Stimulated activated CD4-positive, alpha-beta T cell treated with anti-CD3 and anti-CD28 coated beads, Interleukin-4, amount 100 ng/mL, for 4 hours (primary cell): Measurements from ENCODE around the gene PFN2.
"Not testable (repeated sequence)": the region's sequence is repeated elsewhere in the genome, so short reads cannot be mapped to it uniquely, and the experiment has no call there.

Source experiments
- DNase-seq, 2 experiments: peaks; one replicate each; pipeline ENCODE4 v3.0.0-alpha.2; 2020

Gene PFN2

GRCh38 chr3:149967086-149967685, 3.5 kb downstream of the PFN2 start:
- DNase-seq, result no peak

DNA sequence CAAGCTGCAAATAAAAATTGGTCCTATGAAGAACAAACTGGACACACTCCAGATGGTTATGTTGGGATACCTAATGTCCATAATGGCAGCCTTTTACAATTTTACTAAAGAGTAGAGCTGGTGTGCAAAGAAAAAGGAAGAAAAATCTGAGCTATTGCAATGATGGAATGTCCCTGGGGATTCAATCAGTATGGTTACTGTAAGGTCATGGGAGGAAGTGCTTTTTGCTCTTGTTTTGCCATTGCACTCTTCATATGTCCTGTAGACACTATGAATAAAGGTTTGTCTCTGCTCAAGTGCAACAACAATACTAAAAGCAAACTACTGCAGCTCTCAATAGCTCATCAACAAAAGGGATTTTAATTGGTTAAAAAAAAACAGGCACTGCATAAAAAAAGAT, 5.4 kb downstream of the PFN2 start:
- no peak for DNase-seq

GRCh38 chr3:149964291-149964690, 6.4 kb downstream of the PFN2 start:
- no peak for DNase-seq

- no peak for DNase-seq
These were observed 7.2 kb downstream of the PFN2 start for GRCh38 chr3:149963485-149963884.

DNA sequence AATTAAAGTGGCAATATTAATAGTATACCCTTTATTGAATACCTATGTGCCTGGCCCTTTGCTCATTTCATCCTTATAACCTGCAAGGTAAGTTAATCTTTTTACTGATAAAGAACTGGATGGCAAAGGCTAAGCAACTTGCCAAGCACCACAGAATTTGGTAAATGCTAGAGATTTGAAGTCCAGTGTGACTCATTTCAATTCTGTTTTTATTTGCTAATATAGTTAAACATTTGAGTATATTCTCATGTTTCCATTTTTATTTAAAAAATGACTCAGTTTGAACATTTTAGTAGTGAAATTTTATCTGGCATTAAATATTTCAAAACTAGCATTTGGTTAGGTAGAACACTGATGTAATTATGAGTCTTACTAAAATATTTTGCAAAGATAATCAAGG, 11.3 kb downstream of the PFN2 start:
- DNase-seq, result no peak

- DNase-seq, result no peak
These were observed 12.4 kb downstream of the PFN2 start for GRCh38 chr3:149958171-149958796.

DNA sequence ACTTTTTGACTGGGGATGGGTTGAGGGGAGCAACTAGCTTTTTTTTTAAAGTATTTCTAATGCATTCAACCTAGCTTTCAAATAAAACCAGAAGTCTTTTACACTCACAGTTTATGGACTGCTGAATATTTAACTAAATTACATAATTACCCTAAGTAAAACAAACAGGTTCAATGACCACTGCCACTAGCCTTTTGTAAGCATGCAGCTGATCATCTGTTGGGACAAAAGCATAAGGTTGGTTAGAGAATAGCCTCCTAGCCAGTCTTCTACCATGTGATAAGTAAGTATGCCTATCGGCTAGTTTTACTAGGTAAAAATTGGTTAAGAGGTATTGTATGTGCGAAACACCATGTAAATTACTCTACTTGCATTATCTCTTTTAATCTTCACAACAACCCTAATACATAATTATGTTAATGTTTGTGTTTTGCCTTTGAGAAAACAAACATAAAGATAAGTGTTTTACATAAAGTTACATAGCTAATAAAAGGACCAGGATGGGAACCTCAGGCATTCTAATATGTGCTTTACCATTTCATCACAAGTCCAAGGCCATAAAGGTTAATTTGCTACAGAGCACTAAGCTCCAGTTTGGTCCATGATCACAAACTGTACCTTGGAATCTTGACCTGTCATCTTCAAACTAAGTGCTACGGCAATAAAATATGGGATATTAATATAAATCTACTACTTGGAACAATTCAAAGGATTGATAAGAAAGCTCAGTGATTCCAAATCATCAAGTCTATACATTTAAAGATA, 13.2 kb downstream of the PFN2 start:
- DNase-seq, result no peak

DNA sequence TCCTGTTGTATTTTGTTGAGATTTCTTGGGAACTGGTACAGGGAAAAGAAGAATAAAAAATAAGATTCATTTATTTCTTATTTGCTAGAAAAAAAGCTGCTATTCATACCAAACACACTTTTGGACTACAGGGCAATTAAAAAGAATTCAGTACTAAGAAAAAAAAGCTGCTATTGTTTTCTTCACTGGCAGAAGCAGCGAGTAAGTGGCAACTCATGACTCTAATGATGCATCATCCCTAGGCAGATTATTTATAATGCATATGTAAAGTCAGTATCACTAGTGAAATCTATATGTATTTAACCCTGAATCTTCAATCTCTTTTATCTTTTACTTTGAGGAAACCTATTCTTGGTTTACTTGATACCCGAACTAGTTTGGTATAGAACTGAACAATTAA, 15.2 kb downstream of the PFN2 start:
- no peak for DNase-seq

DNA sequence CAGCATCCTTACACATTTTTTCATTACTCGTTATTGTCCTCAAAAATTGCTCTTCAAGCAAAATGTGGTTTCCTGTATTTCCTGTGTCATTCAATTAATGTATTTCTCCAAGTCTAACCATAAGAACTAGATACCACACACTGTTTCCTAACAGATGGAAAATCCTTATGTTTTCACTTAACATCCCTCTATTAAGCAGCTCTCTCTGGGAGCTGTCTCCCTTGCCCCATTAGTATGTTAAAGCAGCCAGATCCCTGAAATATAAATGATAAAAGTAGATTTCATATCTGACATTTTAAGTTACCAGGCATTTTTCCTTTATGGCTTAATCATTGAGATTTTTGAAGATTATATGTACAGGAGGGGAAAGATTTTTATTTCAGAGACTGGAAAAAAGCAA, 15.9 kb downstream of the PFN2 start:
- no peak for DNase-seq

DNA sequence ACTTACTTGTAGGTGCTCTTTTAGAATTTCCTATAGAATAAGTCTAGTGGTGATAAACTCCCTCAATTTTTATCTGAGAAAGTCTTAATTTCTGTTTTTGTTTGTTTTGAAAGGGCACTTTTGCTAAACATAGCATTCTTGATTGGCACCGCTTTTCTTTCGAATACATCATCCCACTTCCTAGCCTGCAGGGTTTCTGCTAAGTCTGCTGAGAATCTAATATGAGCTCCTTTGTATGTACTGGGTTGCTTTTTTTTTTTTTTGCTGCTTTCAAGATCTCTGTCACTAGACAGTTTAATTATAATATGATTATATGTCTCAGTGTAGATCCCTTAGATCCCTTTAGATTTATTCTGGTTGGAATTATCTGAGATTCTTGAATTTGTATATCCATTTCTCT, 21.5 kb downstream of the PFN2 start:
- DNase-seq, result no peak

DNA sequence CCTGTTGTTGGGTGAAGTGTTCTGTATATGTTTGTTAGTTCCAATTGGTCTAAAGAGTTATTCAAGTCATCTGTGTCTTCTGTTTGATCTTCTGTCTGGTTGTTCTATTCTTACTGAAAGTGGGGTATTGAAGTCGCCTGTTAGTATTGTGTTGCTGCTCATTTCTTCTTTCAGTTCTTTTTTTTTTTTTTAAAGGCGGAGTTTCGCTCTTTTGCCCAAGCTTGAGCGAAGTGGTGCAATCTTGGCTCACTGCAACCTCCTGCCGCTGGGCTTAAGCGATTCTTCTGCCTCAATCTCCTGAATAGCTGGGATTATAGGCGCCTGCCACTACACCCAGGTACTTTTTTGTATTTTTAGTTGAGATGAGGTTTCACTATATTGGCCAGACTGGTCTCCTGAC, 23.5 kb downstream of the PFN2 start:
- DNase-seq, result no peak

- not testable (repeated sequence) for DNase-seq
These were observed 26.7 kb downstream of the PFN2 start for GRCh38 chr3:149943966-149944365.

GRCh38 chr3:149942409-149942808, 28.3 kb downstream of the PFN2 start:
- no peak for DNase-seq

DNA sequence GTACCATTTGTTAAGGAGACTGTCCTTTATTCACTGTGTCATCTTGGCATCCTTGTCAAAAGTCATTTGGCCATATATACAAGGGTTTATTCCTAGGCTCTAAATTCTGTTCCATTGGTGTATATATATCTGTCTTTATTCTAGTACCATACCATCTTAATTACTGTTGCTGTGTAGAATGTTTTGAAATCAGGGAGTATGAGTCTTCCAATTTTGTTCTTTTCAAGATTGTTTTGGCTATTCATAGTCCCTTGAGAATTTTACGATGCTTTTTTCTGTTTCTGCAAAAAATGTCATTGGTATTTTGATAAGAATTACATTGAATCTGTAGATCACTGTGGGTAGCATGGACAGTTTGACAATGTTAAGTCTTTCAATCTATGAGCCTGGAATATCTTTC, 28.7 kb downstream of the PFN2 start:
- DNase-seq, result no peak

DNA sequence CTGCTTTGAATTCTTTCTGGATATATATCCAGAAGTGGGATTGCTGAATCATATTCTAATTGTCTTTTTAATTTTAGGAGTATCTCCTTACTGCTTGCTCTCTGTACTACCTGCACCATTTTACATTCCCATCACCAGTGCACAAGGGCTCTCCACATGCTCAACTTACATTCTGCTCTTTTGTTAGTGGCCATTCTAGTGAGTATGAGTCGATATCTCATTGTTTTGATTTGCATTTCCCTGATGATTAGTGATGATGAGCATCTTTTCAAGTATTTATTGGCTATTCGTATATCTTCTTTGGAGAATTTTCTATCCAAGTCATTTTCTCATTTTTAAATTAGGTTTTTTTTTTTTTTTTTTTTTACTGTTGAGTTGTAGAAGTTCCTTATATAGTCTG, 29.5 kb downstream of the PFN2 start:
- no peak for DNase-seq

DNA sequence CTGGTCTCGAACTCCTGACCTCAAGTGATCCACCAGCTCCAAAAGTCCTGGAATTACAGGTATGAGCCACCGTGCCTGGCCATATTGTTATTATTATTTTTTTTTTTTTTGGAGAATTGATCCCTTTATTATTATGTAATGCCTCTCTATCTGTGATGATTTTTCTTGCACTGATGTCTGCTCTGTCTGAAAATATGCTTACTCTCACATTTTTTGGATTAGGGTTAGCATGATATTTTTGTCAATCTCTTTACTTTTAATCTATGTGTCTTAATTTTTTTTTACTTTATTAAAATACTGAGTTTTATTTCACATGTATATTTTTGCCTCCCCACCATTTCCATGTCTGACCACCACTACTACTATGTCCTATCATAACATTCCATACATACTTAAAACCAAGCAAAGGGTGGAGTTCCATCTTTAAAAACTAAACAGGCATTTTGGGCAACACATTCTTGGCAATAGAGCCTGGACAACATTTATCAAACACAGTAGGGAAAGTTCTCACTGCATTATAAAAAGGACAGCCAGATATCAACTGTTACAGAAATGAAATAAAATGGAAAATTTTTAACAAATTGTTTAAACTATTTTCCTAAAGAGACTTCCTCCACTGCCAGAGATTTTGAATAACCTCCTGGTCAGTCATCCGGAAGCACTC, 32.2 kb downstream of the PFN2 start:
- not testable (repeated sequence) for DNase-seq

- DNase-seq, result peak; percentile 3 to 20
These were observed 33.9 kb downstream of the PFN2 start for GRCh38 chr3:149936812-149937230.

DNA sequence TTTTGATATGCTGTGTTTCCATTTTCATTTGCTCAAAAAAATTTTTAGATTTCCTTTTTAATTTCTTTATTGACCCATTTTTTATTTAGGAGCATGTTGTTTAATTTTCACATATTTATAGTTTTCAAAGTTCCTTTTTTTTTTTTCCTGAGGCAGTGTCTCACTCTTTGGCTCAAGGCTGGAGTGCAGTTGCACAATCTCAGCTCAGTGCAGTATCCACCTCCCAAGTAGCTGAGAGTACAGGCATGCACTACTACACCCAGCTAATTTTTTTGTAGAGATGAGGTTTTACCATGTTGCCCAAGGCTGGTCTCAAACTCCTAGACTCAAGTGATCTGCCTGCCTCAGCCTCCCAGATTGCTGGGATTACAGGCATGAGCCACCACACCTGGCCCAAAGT, 36.2 kb downstream of the PFN2 start:
- no peak for DNase-seq

- DNase-seq, result no peak
These were observed 36.8 kb downstream of the PFN2 start for GRCh38 chr3:149933858-149934257.

DNA sequence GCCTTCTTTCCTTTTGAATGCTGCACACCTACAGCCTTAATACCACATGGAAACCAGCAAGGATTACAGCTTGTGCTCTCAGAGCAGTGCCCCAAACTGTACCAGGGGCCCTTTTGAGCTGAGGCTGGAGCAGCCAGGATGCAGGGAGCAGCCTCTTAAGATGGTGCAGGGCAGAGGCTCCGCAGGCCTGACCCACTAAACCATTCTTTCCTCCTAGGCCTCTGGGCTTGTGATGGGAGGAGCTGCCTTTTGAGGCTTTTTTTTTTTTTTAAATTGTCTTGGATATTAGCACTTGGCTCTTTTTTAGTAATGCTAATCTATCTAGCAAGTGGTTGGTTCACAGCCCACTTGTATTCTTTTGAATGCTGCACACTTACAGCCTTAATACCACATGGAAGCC, 37.7 kb downstream of the PFN2 start:
- DNase-seq, result no peak

- no peak for DNase-seq
These were observed 50.6 kb downstream of the PFN2 start for GRCh38 chr3:149920119-149920518.

DNA sequence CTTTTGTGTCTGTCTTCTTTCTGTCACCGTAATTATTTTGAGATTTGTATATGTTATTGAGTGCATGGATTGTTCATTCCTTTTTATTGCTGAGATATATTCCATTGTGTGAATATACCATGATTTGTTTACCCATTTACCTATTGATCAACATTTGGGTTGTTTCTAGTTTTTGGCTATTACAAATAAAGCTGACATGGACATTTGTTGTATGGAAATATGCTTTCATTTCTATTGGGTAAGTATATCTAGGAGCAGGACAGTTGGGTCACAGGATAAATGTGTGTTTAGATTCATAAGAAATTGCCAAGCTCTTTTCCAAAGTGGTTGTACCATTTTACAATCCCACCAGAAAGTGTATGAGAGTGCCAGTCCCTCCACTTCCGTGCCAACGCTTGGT, 51.2 kb downstream of the PFN2 start:
- DNase-seq, result no peak

GRCh38 chr3:149917124-149917667, 53.5 kb downstream of the PFN2 start:
- DNase-seq, result no peak
